HepG2 (cell line): Measurements from ENCODE around the gene LRRC70. TPM values are rescaled to one million over a fixed set of nuclear protein-coding genes. Genes with fewer than 3 reads are reported as not detected.

Source experiments
- ATAC-seq: fragments of 200-7000 bp; cut with Tn5 transposase; 3 replicates; pipeline ENCODE4 v1.9.1; 2020; ENCODE audit warnings: mild to moderate bottlenecking, moderate library complexity
- BruUV-seq: library from RNA; stranded (reverse); fragments of 400-500 nt; replicated peaks from 2 replicates; lab custom pipeline; 2021; lab: Mats Ljungman, UMichigan
- CTCF ChIA-PET: fragments of 300-600 bp; formaldehyde crosslinking; extraction: SDS; loops from one replicate; lab custom pipeline; 2021; ENCODE audit warnings: low total read pairs, inconsistent platforms, low intra/inter-chr PET ratio; lab: Yijun Ruan, JAX
- POLR2A ChIA-PET: fragments of 350-600 bp; sonication (Branson Sonifier 250); formaldehyde crosslinking; loops from one replicate; lab custom pipeline; 2020; ENCODE audit warnings: antibody characterized with exemption, inconsistent platforms; lab: Yijun Ruan, JAX
- DNase-seq: peaks from one replicate; pipeline ENCODE4 v3.0.0-alpha.2; 2015; ENCODE audit warnings: low spot score
- FAIRE-seq: peaks from 3 replicates; lab custom pipeline; 2011; peaks lifted over from hg19 to GRCh38; lab: Jason Lieb, UNC
- H2AFZ ChIP-seq: one replicate; pipeline ENCODE4 v1.6.1; 2011; ENCODE audit warnings: low read length, inconsistent platforms
- H3K27ac ChIP-seq: fragments of 300-600 bp; 3 replicates; pipeline ENCODE4 v1.8.0; 2011; ENCODE audit warnings: mixed run types, mild to moderate bottlenecking, mixed read lengths, low read length, inconsistent platforms; ENCODE audit not compliant: insufficient read depth; ENCODE audit errors: extremely low read length
- H3K27me3 ChIP-seq, 2 experiments: fragments of 200-600 bp in 1 of 2; 2 replicates in 1 of 2; 3 replicates in 1 of 2; pipeline versions ENCODE4 v1.6.0 to v1.8.0; 2011; ENCODE audit warnings: low read length in 2 of 2, mild to moderate bottlenecking in 2 of 2, moderate library complexity in 2 of 2, inconsistent platforms in 1 of 2; ENCODE audit not compliant: insufficient read depth in 2 of 2, control insufficient read depth in 1 of 2
- H3K36me3 ChIP-seq, 2 experiments: fragments of 200-600 bp in 1 of 2; replicated peaks in 1 of 2; 2 replicates in 1 of 2; 3 replicates in 1 of 2; pipeline versions ENCODE4 v1.5.1 to v1.8.0; 2011; ENCODE audit warnings: low read length in 2 of 2, inconsistent platforms in 1 of 2; ENCODE audit not compliant: insufficient read depth in 2 of 2, control insufficient read depth in 1 of 2
- H3K4me1 ChIP-seq: 2 replicates; pipeline ENCODE4 v1.5.1; 2012; ENCODE audit warnings: low read length, inconsistent platforms; ENCODE audit not compliant: insufficient read depth
- H3K4me2 ChIP-seq: 2 replicates; pipeline ENCODE4 v1.6.0; 2011; ENCODE audit warnings: low read depth, low read length, inconsistent platforms
- H3K4me3 ChIP-seq, 3 experiments: fragments of 200-600 bp in 1 of 3; sonication (generic), shearing (Covaris generic) in 1 of 3; replicated peaks in 1 of 3; 2 replicates each; pipeline ENCODE4 v1.5.1; 2011 to 2016; ENCODE audit warnings: low read length in 3 of 3, inconsistent platforms in 2 of 3, low read depth in 2 of 3, mild to moderate bottlenecking in 2 of 3, control low read depth in 1 of 3, mixed read lengths in 1 of 3; ENCODE audit not compliant: insufficient read depth in 1 of 3
- H3K79me2 ChIP-seq: one replicate; pipeline ENCODE4 v1.6.1; 2011; ENCODE audit warnings: low read length, inconsistent platforms; ENCODE audit not compliant: insufficient read depth
- H3K9ac ChIP-seq: 2 replicates; pipeline ENCODE4 v1.6.0; 2011; ENCODE audit warnings: mild to moderate bottlenecking, low read depth, low read length, inconsistent platforms; ENCODE audit not compliant: insufficient read depth
- H3K9me3 ChIP-seq: 2 replicates; pipeline ENCODE4 v1.5.1; 2012; ENCODE audit warnings: mild to moderate bottlenecking, low read length
- H4K20me1 ChIP-seq: 2 replicates; pipeline ENCODE4 v1.6.0; 2011; ENCODE audit warnings: inconsistent platforms, mild to moderate bottlenecking, low read length, moderate library complexity; ENCODE audit not compliant: insufficient read depth
- DBP ChIP-seq: sonication (generic); formaldehyde crosslinking; IDR thresholded peaks from 2 replicates; pipeline ENCODE4 v1.4.0; 2020; ENCODE audit warnings: missing genetic modification reagents; ENCODE audit errors: not compliant biosample characterization
- DR1 ChIP-seq: sonication (generic); formaldehyde crosslinking; IDR thresholded peaks from 2 replicates; pipeline ENCODE4 v1.8.0; 2021; ENCODE audit warnings: mild to moderate bottlenecking, missing genetic modification reagents, inconsistent platforms
- PAF1 ChIP-seq: IDR thresholded peaks from 2 replicates; pipeline ENCODE4 v1.6.1; 2016; ENCODE audit warnings: missing genetic modification reagents, missing compliant biosample characterization
- SCMH1 ChIP-seq: sonication (generic); formaldehyde crosslinking; IDR thresholded peaks from 2 replicates; pipeline ENCODE4 v1.9.0; 2021; ENCODE audit warnings: missing genetic modification reagents, mild to moderate bottlenecking, borderline replicate concordance
- TARDBP ChIP-seq: sonication (generic); formaldehyde crosslinking; IDR thresholded peaks from 2 replicates; pipeline ENCODE4 v1.8.0; 2022; ENCODE audit warnings: mild to moderate bottlenecking, missing genetic modification reagents
- ZNF644 ChIP-seq: IDR thresholded peaks from 2 replicates; pipeline ENCODE4 v1.6.1; 2016; ENCODE audit warnings: low read depth
- ZNF747 ChIP-seq: sonication (generic); formaldehyde crosslinking; IDR thresholded peaks from 2 replicates; pipeline ENCODE4 v1.8.1; 2023; ENCODE audit warnings: missing genetic modification reagents, mild to moderate bottlenecking, borderline replicate concordance
- WGBS: methylation state at CpG from one replicate; pipeline ENCODE4 v1.1.6; 2017; ENCODE audit warnings: low lambda C conversion rate; 5-methylcytosine and 5-hydroxymethylcytosine counted together
- in situ Hi-C: cut with HindIII; loops from 2 replicates; pipeline ENCODE4 v1.10.0; 2017; ENCODE audit warnings: low pct_unique_long_range_greater_than_20kb; ENCODE audit not compliant: extremely low pct_ligation_motif_present
- intact Hi-C: fragments of 100-400 bp; cut with micrococcal nuclease; formaldehyde crosslinking; loops from one replicate; pipeline ENCODE4 v1.10.0; 2022; ENCODE audit not compliant: unreplicated experiment
- polyA plus RNA-seq, 8 experiments: library from polyadenylated mRNA; depleted of rRNA in 3 of 8; stranded (reverse) in 7 of 8; unstranded in 1 of 8; fragments of >200 nt; fragmentation: Illumina TruSeq in 4 of 8; extraction: Trizol in 4 of 8; gene quantifications; 2 replicates each; pipeline versions ENCODE4 v1.2.1 to v1.2.3, GENCODE V29; 2011 to 2016; ENCODE audit warnings: low read depth in 4 of 8, missing spikeins in 1 of 8, mixed read lengths in 1 of 8; ENCODE audit not compliant: insufficient read depth in 1 of 8
- total RNA-seq, 5 experiments: library from RNA; depleted of rRNA; stranded (reverse); fragments of >200 nt; fragmentation: Illumina TruSeq; extraction: Trizol; gene quantifications; 2 replicates each; pipeline ENCODE4 v1.2.3, GENCODE V29; 2016; ENCODE audit warnings: low read depth in 1 of 5
- TF ChIP-seq, protein P1 (sequence below), 2 experiments: sonication (generic) in 1 of 2; formaldehyde crosslinking in 1 of 2; IDR thresholded peaks; 2 replicates each; pipeline versions ENCODE4 v1.4.0 to v1.6.1; 2016 to 2020; ENCODE audit warnings: borderline replicate concordance in 1 of 2, low read depth in 1 of 2, mild to moderate bottlenecking in 1 of 2, missing genetic modification reagents in 1 of 2
- TF ChIP-seq, protein P2 (sequence below): sonication (generic); formaldehyde crosslinking; IDR thresholded peaks from 2 replicates; pipeline ENCODE4 v1.4.0; 2020; ENCODE audit warnings: missing genetic modification reagents
- TF ChIP-seq, protein P3 (sequence below): IDR thresholded peaks from 2 replicates; pipeline ENCODE4 v1.6.1; 2016; ENCODE audit warnings: mild to moderate bottlenecking, missing biosample characterization, missing genetic modification reagents

Gene LRRC70
- total and polyA plus RNA-seq, 2 of the 13 experiments (the other 11 are each of a cell fraction or from before 2014, with no cell fraction given) = 0.05 to 0.71 TPM

DNA sequence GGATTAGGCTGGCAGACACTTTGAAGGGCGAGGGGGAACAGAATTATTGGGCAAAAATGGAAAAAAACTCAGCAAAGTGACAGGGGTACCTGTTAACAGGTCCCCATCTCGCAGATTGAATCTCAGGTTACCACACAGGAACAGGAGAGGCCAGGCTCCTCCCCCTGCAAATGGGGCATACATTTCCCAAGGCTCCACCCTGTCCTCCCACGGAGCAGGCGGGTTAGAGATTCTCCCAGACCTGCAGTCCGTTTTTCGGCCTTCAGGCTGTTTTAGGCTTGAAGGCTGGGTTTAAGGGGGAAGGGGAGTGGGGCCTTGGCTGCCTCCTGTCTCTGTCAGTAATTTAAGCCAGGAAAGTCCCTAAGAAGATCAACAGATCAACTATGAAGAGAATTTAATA lies 42.7 kb downstream of the LRRC70 start:
- no peak overlapping the region for H3K4me2 ChIP-seq
- no peak overlapping the region for H3K27ac ChIP-seq
- H2AFZ ChIP-seq = no peak overlapping the region
- ChIA-PET CTCF (no interaction called here), POLR2A (no interaction called here)
- H3K79me2 ChIP-seq = no peaks in the 10 kb centered on the region
- TF ChIP-seq, protein P1, sequence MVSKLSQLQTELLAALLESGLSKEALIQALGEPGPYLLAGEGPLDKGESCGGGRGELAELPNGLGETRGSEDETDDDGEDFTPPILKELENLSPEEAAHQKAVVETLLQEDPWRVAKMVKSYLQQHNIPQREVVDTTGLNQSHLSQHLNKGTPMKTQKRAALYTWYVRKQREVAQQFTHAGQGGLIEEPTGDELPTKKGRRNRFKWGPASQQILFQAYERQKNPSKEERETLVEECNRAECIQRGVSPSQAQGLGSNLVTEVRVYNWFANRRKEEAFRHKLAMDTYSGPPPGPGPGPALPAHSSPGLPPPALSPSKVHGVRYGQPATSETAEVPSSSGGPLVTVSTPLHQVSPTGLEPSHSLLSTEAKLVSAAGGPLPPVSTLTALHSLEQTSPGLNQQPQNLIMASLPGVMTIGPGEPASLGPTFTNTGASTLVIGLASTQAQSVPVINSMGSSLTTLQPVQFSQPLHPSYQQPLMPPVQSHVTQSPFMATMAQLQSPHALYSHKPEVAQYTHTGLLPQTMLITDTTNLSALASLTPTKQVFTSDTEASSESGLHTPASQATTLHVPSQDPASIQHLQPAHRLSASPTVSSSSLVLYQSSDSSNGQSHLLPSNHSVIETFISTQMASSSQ (IDR thresholded peaks at IDR 0.05; ENCODE audit: low read depth) = no peak
- TF ChIP-seq, protein P1 (CRISPR knock-in tag; IDR thresholded peaks at IDR 0.05; ENCODE audit: borderline replicate concordance) = no peak
- TF ChIP-seq ZNF644 (CRISPR knock-in tag) (no peak), DR1 (CRISPR knock-in tag) (no peak), ZNF747 (no peak), PAF1 (no peak), TARDBP (CRISPR knock-in tag) (no peak), DBP (CRISPR knock-in tag) (no peak), SCMH1 (no peak)
- TF ChIP-seq, protein P2, sequence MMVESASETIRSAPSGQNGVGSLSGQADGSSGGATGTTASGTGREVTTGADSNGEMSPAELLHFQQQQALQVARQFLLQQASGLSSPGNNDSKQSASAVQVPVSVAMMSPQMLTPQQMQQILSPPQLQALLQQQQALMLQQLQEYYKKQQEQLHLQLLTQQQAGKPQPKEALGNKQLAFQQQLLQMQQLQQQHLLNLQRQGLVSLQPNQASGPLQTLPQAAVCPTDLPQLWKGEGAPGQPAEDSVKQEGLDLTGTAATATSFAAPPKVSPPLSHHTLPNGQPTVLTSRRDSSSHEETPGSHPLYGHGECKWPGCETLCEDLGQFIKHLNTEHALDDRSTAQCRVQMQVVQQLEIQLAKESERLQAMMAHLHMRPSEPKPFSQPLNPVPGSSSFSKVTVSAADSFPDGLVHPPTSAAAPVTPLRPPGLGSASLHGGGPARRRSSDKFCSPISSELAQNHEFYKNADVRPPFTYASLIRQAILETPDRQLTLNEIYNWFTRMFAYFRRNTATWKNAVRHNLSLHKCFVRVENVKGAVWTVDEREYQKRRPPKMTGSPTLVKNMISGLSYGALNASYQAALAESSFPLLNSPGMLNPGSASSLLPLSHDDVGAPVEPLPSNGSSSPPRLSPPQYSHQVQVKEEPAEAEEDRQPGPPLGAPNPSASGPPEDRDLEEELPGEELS (CRISPR knock-in tag) = no peak
- TF ChIP-seq, protein P3, sequence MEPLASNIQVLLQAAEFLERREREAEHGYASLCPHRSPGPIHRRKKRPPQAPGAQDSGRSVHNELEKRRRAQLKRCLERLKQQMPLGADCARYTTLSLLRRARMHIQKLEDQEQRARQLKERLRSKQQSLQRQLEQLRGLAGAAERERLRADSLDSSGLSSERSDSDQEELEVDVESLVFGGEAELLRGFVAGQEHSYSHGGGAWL (CRISPR knock-in tag) = no peak
- intact Hi-C loops = no loop called here
- WGBS = over 99% methylated on average over 5 of the region's 6 CpGs
- no peak overlapping the region for H3K4me3 ChIP-seq
- no peaks in the 10 kb centered on the region for H3K36me3 ChIP-seq
- in situ Hi-C loops = no loop called here
- no peaks in the 10 kb centered on the region for H4K20me1 ChIP-seq
- no peak for FAIRE-seq
- no TSS peak for BruUV-seq
- H3K27me3 ChIP-seq = no peaks in the 10 kb centered on the region
- H3K4me1 ChIP-seq = no peaks in the 10 kb centered on the region
- no peaks in the 10 kb centered on the region for H3K9me3 ChIP-seq
- no peak overlapping the region for H3K9ac ChIP-seq
- ATAC-seq = no peak
- DNase-seq = no peak
